K562 (cell line): Measurements from ENCODE around the gene CCDC97. TPM values are rescaled to one million over a fixed set of nuclear protein-coding genes. Genes with fewer than 3 reads are reported as not detected.

Experiments
- CBFA2T3 ChIP-seq: fragments of 450-650 bp; IDR thresholded peaks from 2 replicates; pipeline ENCODE4 v1.6.1; 2017
- EGR1 ChIP-seq: fragments of 450-650 bp; conservative IDR thresholded peaks from 2 replicates; pipeline ENCODE4 v1.6.1; 2017; ENCODE audit warnings: mild to moderate bottlenecking
- FOXM1 ChIP-seq, 2 experiments: fragments of 450-650 bp in 1 of 2; sonication (generic) in 1 of 2; formaldehyde crosslinking in 1 of 2; IDR thresholded peaks; 2 replicates each; pipeline versions ENCODE4 v1.6.1 to v1.9.0; 2017 to 2022; ENCODE audit warnings: low read depth in 2 of 2, mild to moderate bottlenecking in 2 of 2, missing genetic modification reagents in 1 of 2, moderate library complexity in 1 of 2
- HMBOX1 ChIP-seq: sonication (generic); IDR thresholded peaks from 2 replicates; pipeline ENCODE4 v1.6.1; 2016
- IRF1 ChIP-seq: sonication (generic); formaldehyde crosslinking; IDR thresholded peaks from 2 replicates; pipeline ENCODE4 v1.8.0; 2022; ENCODE audit warnings: missing genetic modification reagents, mild to moderate bottlenecking, borderline replicate concordance
- KDM4B ChIP-seq, 2 experiments: fragments of 450-650 bp in 1 of 2; sonication (generic) in 1 of 2; IDR thresholded peaks; 2 replicates each; pipeline ENCODE4 v1.6.1; 2016 to 2017; ENCODE audit warnings: borderline replicate concordance in 2 of 2, antibody characterized with exemption in 1 of 2, low read depth in 1 of 2, mild to moderate bottlenecking in 1 of 2
- NFIC ChIP-seq: fragments of 450-650 bp; IDR thresholded peaks from 2 replicates; pipeline ENCODE4 v1.6.1; 2017; ENCODE audit warnings: mild to moderate bottlenecking, inconsistent platforms
- RB1 ChIP-seq: fragments of 450-650 bp; IDR thresholded peaks from 2 replicates; pipeline ENCODE4 v1.6.1; 2017; ENCODE audit warnings: low read depth, mild to moderate bottlenecking
- ZBTB40 ChIP-seq, 2 experiments: fragments of 450-650 bp in 1 of 2; sonication (generic) in 1 of 2; formaldehyde crosslinking in 1 of 2; IDR thresholded peaks; 2 replicates each; pipeline versions ENCODE4 v1.7.1 to v1.9.0; 2016 to 2022; ENCODE audit warnings: inconsistent platforms in 1 of 2, mild to moderate bottlenecking in 1 of 2, missing genetic modification reagents in 1 of 2
- ZNF224 ChIP-seq: sonication (generic); formaldehyde crosslinking; IDR thresholded peaks from 2 replicates; pipeline ENCODE4 v1.8.0; 2022; ENCODE audit warnings: mild to moderate bottlenecking, missing genetic modification reagents
- ZNF57 ChIP-seq: fragments of 450-650 bp; formaldehyde crosslinking; IDR thresholded peaks from 2 replicates; pipeline ENCODE4 v1.4.0; 2020; ENCODE audit warnings: mild to moderate bottlenecking, moderate library complexity
- ZNF639 ChIP-seq, 2 experiments: fragments of 200-800 bp in 1 of 2; sonication (Bioruptor generic) in 1 of 2; sonication (generic) in 1 of 2; formaldehyde crosslinking in 1 of 2; IDR thresholded peaks in 1 of 2; conservative IDR thresholded peaks in 1 of 2; 2 replicates each; pipeline versions ENCODE4 v1.5.0 to v1.6.1; 2016 to 2020; ENCODE audit warnings: missing compliant biosample characterization in 1 of 2, missing genetic modification characterization in 1 of 2, missing genetic modification reagents in 1 of 2
- polyA plus RNA-seq, 8 experiments: library from polyadenylated mRNA; depleted of rRNA in 4 of 8; stranded (reverse) in 5 of 8; unstranded in 3 of 8; fragments of >200 nt; fragmentation: Nextera tagmentation in 2 of 8; fragmentation: Illumina TruSeq in 1 of 8; extraction: Ambion mirVana in 2 of 8; extraction: Trizol in 1 of 8; gene quantifications; 2 replicates each; pipeline versions ENCODE4 v1.2.1 to v1.2.3, GENCODE V29; 2011 to 2014; ENCODE audit warnings: inconsistent platforms in 1 of 8, missing spikeins in 1 of 8
- total RNA-seq, 7 experiments: library from RNA; depleted of rRNA in 6 of 7; stranded (reverse); fragments of >200 nt in 6 of 7; fragmentation: Illumina TruSeq in 2 of 7; extraction: Trizol in 2 of 7; gene quantifications; 2 replicates each; pipeline versions ENCODE4 v1.2.1 to v1.2.3, GENCODE V29; 2011 to 2021; ENCODE audit warnings: low replicate concordance in 1 of 7

Gene CCDC97
- total and polyA plus RNA-seq, 9 of the 15 experiments (the other 6 are each of a cell fraction or from before 2014, with no cell fraction given): 0.60 to 16.5 (median 7.0) TPM

- TF ChIP-seq ZBTB40 (IDR thresholded peaks at IDR 0.05) (no peak), ZBTB40 (CRISPR knock-in tag; IDR thresholded peaks at IDR 0.05) (peak; percentile 31; the same call in 1 of the 2 replicates), FOXM1 (IDR thresholded peaks at IDR 0.05; ENCODE audit: low read depth) (peak; percentile 87), FOXM1 (CRISPR knock-in tag; IDR thresholded peaks at IDR 0.05; ENCODE audit: low read depth) (no peak), ZNF639 (CRISPR knock-in tag; conservative IDR thresholded peaks at IDR 0.05 in 1 of 2, IDR thresholded peaks at IDR 0.05 in 1 of 2) (peak in 1 of 2 experiments; percentile 46; a peak in 2 of 4 replicates), NFIC (no peak), IRF1 (CRISPR knock-in tag) (0 out of 2 replicates have a peak, but pooled peaks have one; percentile 24), RB1 (no peak; the same call in 1 of the 2 replicates), CBFA2T3 (peak; percentile 72), ZNF57 (no peak), EGR1 (peak; percentile 32; the same call in 1 of the 2 replicates), KDM4B (IDR thresholded peaks at IDR 0.05; ENCODE audit: borderline replicate concordance in 2 of 2, low read depth in 1 of 2) (no peak), ZNF224 (CRISPR knock-in tag) (no peak), HMBOX1 (no peak)
These were observed 46.7 kb upstream of the CCDC97 start (continued) for GRCh38 chr19:41263042-41263849.
